A549 (cell line): ENCODE results near the gene PPM1B. TPM values are rescaled to one million over a fixed set of nuclear protein-coding genes. Genes with fewer than 3 reads are reported as not detected.

Source experiments
- ATAC-seq, 2 experiments: fragments of 200-7000 bp in 1 of 2; fragments of >200 bp in 1 of 2; cut with Nextera tagmentation in 1 of 2; cut with Tn5 transposase in 1 of 2; 3 replicates each; pipeline versions ENCODE4 v1.8.0 to v1.9.1; 2018 to 2020; ENCODE audit warnings: mild to moderate bottlenecking in 1 of 2, moderate library complexity in 1 of 2
- CTCF ChIA-PET: fragments of 300-600 bp; sonication (Branson Sonifier 250); formaldehyde crosslinking; extraction: SDS; loops from one replicate; lab custom pipeline; 2021; ENCODE audit warnings: antibody characterized with exemption, inconsistent platforms; lab: Yijun Ruan, JAX
- POLR2A ChIA-PET: fragments of 350-600 bp; formaldehyde crosslinking; extraction: SDS; loops from one replicate; lab custom pipeline; 2021; ENCODE audit warnings: antibody characterized with exemption, inconsistent platforms; lab: Yijun Ruan, JAX
- DNase-seq, 2 experiments: peaks; one replicate each; pipeline versions ENCODE4 v3.0.0 to v3.0.0-alpha.2; 2011 to 2016; ENCODE audit warnings: low read depth in 1 of 2, low spot score in 1 of 2
- FAIRE-seq: peaks from 2 replicates; lab custom pipeline; 2011; peaks lifted over from hg19 to GRCh38; lab: Jason Lieb, UNC
- H3K27ac ChIP-seq, 2 experiments: fragments of >200 bp; sonication (Bioruptor Twin); formaldehyde crosslinking; 3 replicates each; pipeline ENCODE4 v1.5.1; 2016 to 2017
- H3K4me1 ChIP-seq: fragments of >200 bp; sonication (Bioruptor Twin); formaldehyde crosslinking; 3 replicates; pipeline ENCODE4 v1.6.1; 2016
- H3K4me2 ChIP-seq: fragments of >200 bp; sonication (Bioruptor Twin); formaldehyde crosslinking; 3 replicates; pipeline ENCODE4 v1.6.1; 2016
- H3K4me3 ChIP-seq: fragments of >200 bp; sonication (Bioruptor Twin); formaldehyde crosslinking; 3 replicates; pipeline ENCODE4 v1.5.1; 2016
- H3K9me3 ChIP-seq: fragments of >200 bp; sonication (Bioruptor Twin); formaldehyde crosslinking; 3 replicates; pipeline ENCODE4 v1.6.1; 2016
- BCL3 ChIP-seq: fragments of >200 bp; sonication (Bioruptor Twin); formaldehyde crosslinking; IDR thresholded peaks from 3 replicates; pipeline ENCODE4 v1.6.1; 2016
- CBX2 ChIP-seq: fragments of 200-600 bp; sonication (generic); IDR thresholded peaks from 2 replicates; pipeline ENCODE4 v1.6.1; 2016; ENCODE audit warnings: low read depth, mild to moderate bottlenecking, borderline replicate concordance
- CEBPB ChIP-seq, 2 experiments: fragments of >200 bp in 1 of 2; sonication (Bioruptor Twin) in 1 of 2; formaldehyde crosslinking in 1 of 2; IDR thresholded peaks; 2 replicates each; pipeline ENCODE4 v1.6.1; 2012 to 2016
- CHD2 ChIP-seq: fragments of 150-350 bp; IDR thresholded peaks from 2 replicates; pipeline ENCODE4 v1.6.1; 2014; ENCODE audit warnings: low read length; ENCODE audit not compliant: partially characterized antibody
- CTCF ChIP-seq: fragments of >200 bp; sonication (Bioruptor Twin); formaldehyde crosslinking; IDR thresholded peaks from 3 replicates; pipeline ENCODE4 v1.5.1; 2016
- E2F6 ChIP-seq: IDR thresholded peaks from 2 replicates; pipeline ENCODE4 v1.6.1; 2012; ENCODE audit warnings: low read depth, borderline replicate concordance
- EHF ChIP-seq: fragments of 250-450 bp; sonication (Bioruptor Pico); IDR thresholded peaks from 2 replicates; pipeline ENCODE4 v1.5.0; 2020; ENCODE audit warnings: mild to moderate bottlenecking
- EP300 ChIP-seq, 2 experiments: fragments of >200 bp; sonication (Bioruptor Twin); formaldehyde crosslinking; IDR thresholded peaks; 2 replicates in 1 of 2; 3 replicates in 1 of 2; pipeline ENCODE4 v1.6.1; 2016 to 2017
- FOSL2 ChIP-seq, 2 experiments: fragments of 450-650 bp in 1 of 2; fragments of >200 bp in 1 of 2; sonication (Bioruptor Twin) in 1 of 2; formaldehyde crosslinking; IDR thresholded peaks; 2 replicates each; pipeline versions ENCODE4 v1.5.0 to v1.6.1; 2016 to 2020; ENCODE audit warnings: mild to moderate bottlenecking in 1 of 2, moderate library complexity in 1 of 2
- GATA3 ChIP-seq: IDR thresholded peaks from 2 replicates; pipeline ENCODE4 v1.6.1; 2012; ENCODE audit warnings: borderline replicate concordance
- HOXB5 ChIP-seq: fragments of 250-450 bp; sonication (Bioruptor Pico); IDR thresholded peaks from 2 replicates; pipeline ENCODE4 v1.5.0; 2020; ENCODE audit warnings: mild to moderate bottlenecking, moderate library complexity
- JUN ChIP-seq, 2 experiments: fragments of >200 bp; sonication (Bioruptor Twin); formaldehyde crosslinking; IDR thresholded peaks; 2 replicates in 1 of 2; 3 replicates in 1 of 2; pipeline ENCODE4 v1.6.1; 2016 to 2017
- JUNB ChIP-seq: fragments of >200 bp; sonication (Bioruptor Twin); formaldehyde crosslinking; IDR thresholded peaks from 2 replicates; pipeline ENCODE4 v1.6.1; 2016
- MAFK ChIP-seq: fragments of 450-650 bp; IDR thresholded peaks from 2 replicates; pipeline ENCODE4 v1.6.1; 2014; ENCODE audit not compliant: partially characterized antibody
- MAX ChIP-seq: IDR thresholded peaks from 2 replicates; pipeline ENCODE4 v1.6.1; 2012
- MYC ChIP-seq: IDR thresholded peaks from 2 replicates; pipeline ENCODE4 v1.6.1; 2012; ENCODE audit warnings: mild to moderate bottlenecking, inconsistent platforms, low read length, improper control_type of control experiment, borderline replicate concordance
- RARB ChIP-seq: fragments of 250-450 bp; sonication (Bioruptor Pico); IDR thresholded peaks from 2 replicates; pipeline ENCODE4 v1.8.0; 2021; ENCODE audit warnings: mild to moderate bottlenecking, moderate library complexity
- RCOR1 ChIP-seq: fragments of 150-350 bp; IDR thresholded peaks from 2 replicates; pipeline ENCODE4 v1.6.1; 2014; ENCODE audit warnings: antibody characterized with exemption, low read length, low read depth
- RFX5 ChIP-seq: fragments of 450-650 bp; IDR thresholded peaks from 2 replicates; pipeline ENCODE4 v1.7.1; 2014; ENCODE audit warnings: antibody characterized with exemption, mild to moderate bottlenecking, moderate library complexity
- SMC3 ChIP-seq: fragments of >200 bp; sonication (Bioruptor Twin); formaldehyde crosslinking; IDR thresholded peaks from 3 replicates; pipeline ENCODE4 v1.6.1; 2018; ENCODE audit warnings: inconsistent platforms
- SREBF2 ChIP-seq: fragments of 450-650 bp; IDR thresholded peaks from 2 replicates; pipeline ENCODE4 v1.6.1; 2014; ENCODE audit warnings: mild to moderate bottlenecking, moderate library complexity
- USF2 ChIP-seq: fragments of 450-650 bp; IDR thresholded peaks from 2 replicates; pipeline ENCODE4 v1.6.1; 2014; ENCODE audit warnings: antibody characterized with exemption
- ZFP36 ChIP-seq: fragments of 450-650 bp; IDR thresholded peaks from 2 replicates; pipeline ENCODE4 v1.6.1; 2014; ENCODE audit warnings: borderline replicate concordance; ENCODE audit not compliant: partially characterized antibody
- ZNF302 ChIP-seq: fragments of 250-450 bp; sonication (Bioruptor Pico); IDR thresholded peaks from 2 replicates; pipeline ENCODE4 v1.9.0; 2021; ENCODE audit warnings: inconsistent platforms, mild to moderate bottlenecking, moderate library complexity
- WGBS: methylation state at CpG from one replicate; pipeline ENCODE4 v1.1.6; 2017; ENCODE audit errors: missing lambda C conversion rate; 5-methylcytosine and 5-hydroxymethylcytosine counted together
- polyA plus RNA-seq, 4 experiments: library from polyadenylated mRNA; depleted of rRNA in 3 of 4; stranded (reverse); fragments of >200 nt; fragmentation: RNase III in 1 of 4; extraction: RNeasy Plus Mini Kit Qiagen cat#74134 plus additional on column Dnase treatment in 1 of 4; gene quantifications; 2 replicates in 3 of 4; 3 replicates in 1 of 4; pipeline ENCODE4 v1.2.3, GENCODE V29; 2011 to 2017
- TF ChIP-seq, protein P1 (sequence below): IDR thresholded peaks from 2 replicates; pipeline ENCODE4 v1.6.1; 2012
- TF ChIP-seq, protein P2 (sequence below): fragments of 250-450 bp; sonication (Bioruptor Pico); IDR thresholded peaks from 2 replicates; pipeline ENCODE4 v1.5.0; 2021; ENCODE audit warnings: mild to moderate bottlenecking, moderate library complexity, borderline replicate concordance

The PPM1B gene
- polyA plus RNA-seq, 2 of the 4 experiments (the other 2 are of a cell fraction) = 49.0 to 75.1 TPM

DNA sequence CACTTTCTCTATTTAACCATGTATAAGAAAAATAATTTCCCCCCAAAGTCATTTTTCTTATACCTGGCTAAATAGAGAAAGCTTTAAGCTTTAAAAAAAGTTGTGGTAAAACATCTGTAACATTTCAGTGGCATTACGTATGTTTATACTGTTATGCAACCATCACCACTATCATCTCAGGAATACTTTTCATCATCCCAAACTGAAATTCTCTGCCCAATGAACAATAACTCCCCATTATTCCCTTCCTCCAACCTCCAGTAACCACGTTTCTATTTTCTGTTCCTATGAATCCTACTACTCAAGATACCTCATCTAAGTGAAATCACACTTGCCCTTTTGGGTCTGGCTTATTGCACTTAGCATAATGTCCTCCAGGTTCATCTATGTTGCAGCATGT is 104.9 kb downstream of the PPM1B start:
- 65% methylated on average over 2 of the region's 2 CpGs for WGBS
- FAIRE-seq = no peak
- Histone ChIP-seq H3K27ac (peak overlapping the region; percentile 3 to 28; a peak in 3 of 6 replicates), H3K4me1 (peaks cover 32% of the 10 kb centered on the region), H3K4me2 (no peak overlapping the region), H3K9me3 (no peaks in the 10 kb centered on the region)
- ATAC-seq = no peak
- ChIA-PET CTCF (interaction anchor here (0.6 to 7.5 kb wide), 8 partner anchors 18 to 280 kb away, joined by 3 to 53 read pairs (median 4); no protein-coding TSS in a partner anchor), POLR2A (no interaction called here)
- TF ChIP-seq JUN (IDR thresholded peaks at IDR 0.05) (no peak), CEBPB (IDR thresholded peaks at IDR 0.05) (peak in 1 of 2 experiments; percentile 56; a peak in 1 of 4 replicates), ZFP36 (no peak), SREBF2 (no peak), RARB (CRISPR knock-in tag) (no peak)
- TF ChIP-seq, all 56 proteins: peak for 1
- H3K4me3 ChIP-seq = no peak overlapping the region
- no peak for DNase-seq

DNA sequence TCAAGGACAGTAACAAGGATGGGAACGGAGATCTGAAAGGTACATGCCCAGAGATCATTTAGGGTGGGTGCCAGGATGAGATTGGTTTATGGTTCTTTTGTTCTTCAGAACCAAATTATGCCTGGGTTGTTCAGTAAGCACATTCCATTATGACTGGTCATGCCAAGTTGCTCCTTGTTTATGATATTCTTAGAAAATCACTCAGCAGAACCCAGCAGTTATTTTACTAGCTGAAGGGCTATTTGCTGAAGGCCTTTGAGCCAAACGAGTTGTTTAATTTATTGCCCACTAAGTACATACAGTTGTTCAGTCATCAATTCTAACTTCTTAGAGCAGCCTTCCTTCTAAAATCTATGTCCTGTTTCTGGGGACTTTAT is 107.2 kb downstream of the PPM1B start:
- peak overlapping the region; percentile 55 to 76 for H3K27ac ChIP-seq

GRCh38 chr2:44277541-44277940 is 108.9 kb downstream of the PPM1B start:
- peaks cover 30% of the 10 kb centered on the region for H3K4me1 ChIP-seq
- WGBS = 81% methylated on average over 1 of the region's 1 CpG
- FAIRE-seq (no peak), ATAC-seq (no peak), DNase-seq (no peak)
- H3K9me3 ChIP-seq = no peaks in the 10 kb centered on the region
- POLR2A ChIA-PET = no interaction called here
- CTCF ChIA-PET = interaction anchor here (1.3 to 7.5 kb wide), 3 partner anchors 9 to 14 kb away, joined by 3 to 53 read pairs (median 4); no protein-coding TSS in a partner anchor
- no peak overlapping the region for H3K4me3 ChIP-seq
- peak overlapping the region in 1 of 2 experiments; percentile 13; a peak in 1 of 6 replicates for H3K27ac ChIP-seq
- H3K4me2 ChIP-seq = no peak overlapping the region
- no peak for TF ChIP-seq JUNB
- no peak for TF ChIP-seq HOXB5 (CRISPR knock-in tag)
- TF ChIP-seq CTCF = no peak
- TF ChIP-seq RCOR1 = no peak
- TF ChIP-seq USF2 = no peak
- no peak for TF ChIP-seq SMC3
- no peak for TF ChIP-seq CHD2
- TF ChIP-seq E2F6 = no peak
- TF ChIP-seq EHF (CRISPR knock-in tag) = no peak
- TF ChIP-seq MAX = no peak
- TF ChIP-seq ZNF302 = no peak
- TF ChIP-seq EP300 (IDR thresholded peaks at IDR 0.05) = no peak

More for the DNA sequence above, 107.2 kb downstream of the PPM1B start:
- TF ChIP-seq, protein P1, sequence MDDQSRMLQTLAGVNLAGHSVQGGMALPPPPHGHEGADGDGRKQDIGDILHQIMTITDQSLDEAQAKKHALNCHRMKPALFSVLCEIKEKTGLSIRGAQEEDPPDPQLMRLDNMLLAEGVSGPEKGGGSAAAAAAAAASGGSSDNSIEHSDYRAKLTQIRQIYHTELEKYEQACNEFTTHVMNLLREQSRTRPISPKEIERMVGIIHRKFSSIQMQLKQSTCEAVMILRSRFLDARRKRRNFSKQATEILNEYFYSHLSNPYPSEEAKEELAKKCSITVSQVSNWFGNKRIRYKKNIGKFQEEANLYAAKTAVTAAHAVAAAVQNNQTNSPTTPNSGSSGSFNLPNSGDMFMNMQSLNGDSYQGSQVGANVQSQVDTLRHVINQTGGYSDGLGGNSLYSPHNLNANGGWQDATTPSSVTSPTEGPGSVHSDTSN = 0 out of 2 replicates have a peak, but pooled peaks have one; percentile 51
- TF ChIP-seq RFX5 (no peak), SREBF2 (no peak), CEBPB (IDR thresholded peaks at IDR 0.05) (peak in 1 of 2 experiments; percentile 27; a peak in 1 of 4 replicates), GATA3 (peak; percentile 76; the same call in 1 of the 2 replicates), CBX2 (no peak), FOSL2 (IDR thresholded peaks at IDR 0.05) (no peak), FOSL2 (CRISPR knock-in tag; IDR thresholded peaks at IDR 0.05) (peak; percentile 57), MYC (no peak), BCL3 (0 out of 3 replicates have a peak, but pooled peaks have one; percentile 33), MAFK (no peak)
- TF ChIP-seq, protein P2, sequence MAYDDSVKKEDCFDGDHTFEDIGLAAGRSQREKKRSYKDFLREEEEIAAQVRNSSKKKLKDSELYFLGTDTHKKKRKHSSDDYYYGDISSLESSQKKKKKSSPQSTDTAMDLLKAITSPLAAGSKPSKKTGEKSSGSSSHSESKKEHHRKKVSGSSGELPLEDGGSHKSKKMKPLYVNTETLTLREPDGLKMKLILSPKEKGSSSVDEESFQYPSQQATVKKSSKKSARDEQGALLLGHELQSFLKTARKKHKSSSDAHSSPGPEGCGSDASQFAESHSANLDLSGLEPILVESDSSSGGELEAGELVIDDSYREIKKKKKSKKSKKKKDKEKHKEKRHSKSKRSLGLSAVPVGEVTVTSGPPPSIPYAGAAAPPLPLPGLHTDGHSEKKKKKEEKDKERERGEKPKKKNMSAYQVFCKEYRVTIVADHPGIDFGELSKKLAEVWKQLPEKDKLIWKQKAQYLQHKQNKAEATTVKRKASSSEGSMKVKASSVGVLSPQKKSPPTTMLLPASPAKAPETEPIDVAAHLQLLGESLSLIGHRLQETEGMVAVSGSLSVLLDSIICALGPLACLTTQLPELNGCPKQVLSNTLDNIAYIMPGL (CRISPR knock-in tag) = no peak
- WGBS = 7% methylated on average over 2 of the region's 2 CpGs
- no peak overlapping the region for H3K4me3 ChIP-seq
- H3K4me2 ChIP-seq = peak overlapping the region; percentile 66
- ATAC-seq (peak; percentile 51 to 78; a peak in 3 of 6 replicates), FAIRE-seq (peak; percentile 88), DNase-seq (peak in 1 of 2 experiments; percentile 54)
- peaks cover 30% of the 10 kb centered on the region for H3K4me1 ChIP-seq
- ChIA-PET POLR2A (no interaction called here), CTCF (interaction anchor here (0.7 to 7.5 kb wide), 6 partner anchors 10 to 232 kb away, joined by 3 to 53 read pairs (median 3); no protein-coding TSS in a partner anchor)
- H3K9me3 ChIP-seq = no peaks in the 10 kb centered on the region
